SK-N-MC (cell line): Measurements from ENCODE around the gene MTMR10.

ENCODE experiments used
- EZH2 ChIP-seq: fragments of 200-600 bp; sonication (generic); IDR thresholded peaks from one replicate; pipeline ENCODE4 v1.6.1; 2017; ENCODE audit warnings: antibody characterized with exemption
- POLR2AphosphoS5 ChIP-seq: IDR thresholded peaks from 2 replicates; pipeline ENCODE4 v1.6.1; 2012; ENCODE audit warnings: mild to moderate bottlenecking, low read depth, low read length, borderline replicate concordance

DNA sequence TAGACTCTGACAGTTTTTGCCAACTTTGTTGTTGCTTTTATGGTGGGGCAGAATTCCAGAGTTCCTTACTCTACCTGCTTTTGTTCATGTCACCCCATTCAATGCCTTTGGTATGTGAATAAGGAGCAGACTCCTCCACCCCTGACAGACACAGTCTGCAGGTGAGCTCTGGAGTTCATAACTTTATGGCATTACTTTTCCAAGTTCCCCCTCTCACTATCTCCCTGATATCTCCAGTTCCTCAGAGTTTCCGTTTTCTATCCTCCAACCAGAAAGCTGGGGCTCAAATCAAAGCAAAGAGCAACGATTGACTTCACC, 23.1 kb upstream of the MTMR10 start:
- no peak for TF ChIP-seq POLR2AphosphoS5
- no peak for TF ChIP-seq EZH2
